ENCODE results near the gene DDIT3. TPM values are rescaled to one million over a fixed set of nuclear protein-coding genes. Genes with fewer than 3 reads are reported as not detected.
A peak's percentile ranks its signal among the peaks of the same experiment; 100 is the strongest.
"Not testable (repeated sequence)": the region's sequence is repeated elsewhere in the genome, so short reads cannot be mapped to it uniquely, and the experiment has no call there.

Gene DDIT3
- total RNA-seq, 1 donor from 2014 or later = 24.6 TPM

DNA sequence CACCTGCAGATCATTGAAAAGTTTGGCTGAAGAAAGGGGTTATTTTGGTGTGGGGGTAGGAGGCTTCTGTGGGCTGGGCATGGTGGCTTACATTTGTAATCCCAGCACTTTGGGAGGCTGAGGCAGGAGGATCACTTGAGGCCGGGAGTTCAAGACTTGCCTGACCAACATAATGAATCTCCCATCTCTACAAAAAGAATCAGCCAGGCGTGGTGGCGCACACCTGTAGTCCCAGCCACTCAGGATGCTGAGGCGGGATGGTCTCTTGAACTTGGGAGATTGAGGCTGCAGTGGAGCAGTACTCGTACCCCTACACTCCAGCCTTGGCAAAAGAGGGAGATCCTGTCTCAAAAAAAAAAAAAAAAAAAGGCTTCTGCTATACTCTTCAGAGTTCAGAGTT, 7.0 kb downstream of the DDIT3 start:
- no peak for DNase-seq (ENCODE audit: low spot score)

- no peak for DNase-seq (ENCODE audit: low spot score)
These were observed 7.6 kb downstream of the DDIT3 start for GRCh38 chr12:57512665-57513064.

GRCh38 chr12:57511588-57512325, 8.6 kb downstream of the DDIT3 start:
- no peak for DNase-seq (ENCODE audit: low spot score)

GRCh38 chr12:57511161-57511560, 9.2 kb downstream of the DDIT3 start:
- DNase-seq (ENCODE audit: low spot score) = no peak

- not testable (repeated sequence) for DNase-seq (ENCODE audit: low spot score)
These were observed 12.5 kb downstream of the DDIT3 start for GRCh38 chr12:57507796-57508195.

GRCh38 chr12:57506541-57506940, 13.8 kb downstream of the DDIT3 start:
- not testable (repeated sequence) for DNase-seq (ENCODE audit: low spot score)

DNA sequence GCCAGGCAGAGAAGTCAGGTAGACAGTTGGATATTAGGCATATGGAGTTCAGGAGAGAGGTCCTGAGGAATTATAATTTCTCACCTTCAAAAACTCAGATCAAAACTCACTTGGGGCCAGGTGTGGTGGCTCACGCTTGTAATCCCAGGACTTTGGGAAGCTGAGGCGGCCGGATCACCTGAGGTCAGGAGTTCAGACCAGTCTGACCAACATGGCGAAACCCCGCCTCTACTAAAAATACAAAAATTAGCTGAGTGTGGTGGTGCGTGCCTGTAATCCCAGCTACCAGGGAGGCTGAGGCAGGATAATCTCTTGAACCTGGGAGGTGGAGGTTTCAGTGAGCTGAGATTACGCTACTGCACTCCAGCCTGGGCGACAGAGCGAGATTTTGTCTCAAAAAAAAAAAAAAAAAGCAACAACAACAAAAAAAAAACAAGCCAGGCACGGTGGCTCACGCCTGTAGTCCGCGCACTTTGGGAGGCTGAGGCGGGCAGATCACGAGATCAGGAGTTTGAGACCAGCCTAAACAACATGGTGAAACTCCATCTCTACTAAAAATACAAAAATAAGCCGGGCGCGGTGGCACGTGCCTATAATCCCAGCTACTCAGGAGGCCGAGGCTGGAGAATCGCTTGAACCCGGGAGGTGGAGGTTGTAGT, 17.9 kb downstream of the DDIT3 start:
- not testable (repeated sequence) for DNase-seq (ENCODE audit: low spot score)

GRCh38 chr12:57500213-57500612, 20.1 kb downstream of the DDIT3 start:
- no peak for DNase-seq (ENCODE audit: low spot score)

- DNase-seq (ENCODE audit: low spot score) = no peak
These were observed 21.7 kb downstream of the DDIT3 start for GRCh38 chr12:57498571-57498970.

DNA sequence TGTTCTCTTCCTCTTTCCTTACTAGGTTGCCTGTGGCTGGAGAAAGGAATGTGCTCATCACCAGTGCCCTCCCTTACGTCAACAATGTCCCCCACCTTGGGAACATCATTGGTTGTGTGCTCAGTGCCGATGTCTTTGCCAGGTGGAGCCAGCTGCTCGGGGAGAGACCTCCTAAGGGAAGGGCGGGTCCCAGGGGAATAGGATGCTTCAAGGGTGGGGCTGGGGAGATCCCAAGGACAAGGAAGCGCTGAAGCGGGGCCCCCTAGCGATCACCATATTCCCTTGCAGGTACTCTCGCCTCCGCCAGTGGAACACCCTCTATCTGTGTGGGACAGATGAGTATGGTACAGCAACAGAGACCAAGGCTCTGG, 22.2 kb downstream of the DDIT3 start:
- no peak for DNase-seq (ENCODE audit: low spot score)

DNA sequence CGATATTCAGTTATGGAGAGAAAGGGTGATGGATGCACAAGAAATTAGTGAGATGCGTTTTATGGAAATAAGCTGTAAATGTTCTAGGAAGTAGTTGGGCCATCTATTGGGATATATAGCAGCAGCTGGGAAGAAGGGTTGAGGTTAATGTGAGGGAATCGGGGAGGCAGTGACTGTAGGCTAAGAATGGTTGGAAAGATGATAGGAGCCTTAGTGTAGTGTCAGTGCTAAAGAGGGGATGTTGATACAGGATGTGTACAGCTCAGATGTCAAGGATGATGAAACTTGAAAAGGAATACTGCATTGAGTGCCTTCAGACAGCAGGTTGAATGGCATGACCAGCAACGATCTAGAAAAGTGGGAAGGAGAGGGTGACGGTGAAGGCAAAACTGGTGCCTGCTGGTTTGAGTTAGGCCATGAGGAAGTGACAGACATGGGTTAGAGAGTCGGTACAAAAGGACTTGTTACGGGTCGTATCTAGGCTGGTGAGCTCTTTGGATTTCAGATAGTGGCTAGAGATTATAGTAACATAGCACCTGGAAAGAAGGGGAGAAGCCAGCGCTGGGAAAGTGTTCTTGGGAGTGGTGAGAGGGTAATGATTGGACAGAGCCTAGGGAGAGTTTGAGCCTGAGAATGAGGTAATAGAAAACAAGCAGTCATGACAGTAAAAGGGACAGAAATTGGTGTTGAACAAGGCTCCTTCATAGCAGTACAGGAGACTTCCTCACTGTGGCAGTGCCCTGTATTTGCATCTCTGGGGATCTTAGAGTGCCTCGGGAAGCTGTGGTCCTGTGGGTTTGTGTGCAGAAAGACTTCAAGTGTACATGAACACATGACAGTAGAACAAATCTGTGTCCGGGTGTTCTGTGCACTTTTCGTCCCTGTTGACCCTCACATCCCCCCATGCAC, 22.8 kb downstream of the DDIT3 start:
- DNase-seq (ENCODE audit: low spot score) = no peak

GRCh38 chr12:57496822-57497221, 23.5 kb downstream of the DDIT3 start:
- DNase-seq (ENCODE audit: low spot score) = no peak

- DNase-seq (ENCODE audit: low spot score) = not testable (repeated sequence)
These were observed 25.1 kb downstream of the DDIT3 start for GRCh38 chr12:57495051-57495701.

DNA sequence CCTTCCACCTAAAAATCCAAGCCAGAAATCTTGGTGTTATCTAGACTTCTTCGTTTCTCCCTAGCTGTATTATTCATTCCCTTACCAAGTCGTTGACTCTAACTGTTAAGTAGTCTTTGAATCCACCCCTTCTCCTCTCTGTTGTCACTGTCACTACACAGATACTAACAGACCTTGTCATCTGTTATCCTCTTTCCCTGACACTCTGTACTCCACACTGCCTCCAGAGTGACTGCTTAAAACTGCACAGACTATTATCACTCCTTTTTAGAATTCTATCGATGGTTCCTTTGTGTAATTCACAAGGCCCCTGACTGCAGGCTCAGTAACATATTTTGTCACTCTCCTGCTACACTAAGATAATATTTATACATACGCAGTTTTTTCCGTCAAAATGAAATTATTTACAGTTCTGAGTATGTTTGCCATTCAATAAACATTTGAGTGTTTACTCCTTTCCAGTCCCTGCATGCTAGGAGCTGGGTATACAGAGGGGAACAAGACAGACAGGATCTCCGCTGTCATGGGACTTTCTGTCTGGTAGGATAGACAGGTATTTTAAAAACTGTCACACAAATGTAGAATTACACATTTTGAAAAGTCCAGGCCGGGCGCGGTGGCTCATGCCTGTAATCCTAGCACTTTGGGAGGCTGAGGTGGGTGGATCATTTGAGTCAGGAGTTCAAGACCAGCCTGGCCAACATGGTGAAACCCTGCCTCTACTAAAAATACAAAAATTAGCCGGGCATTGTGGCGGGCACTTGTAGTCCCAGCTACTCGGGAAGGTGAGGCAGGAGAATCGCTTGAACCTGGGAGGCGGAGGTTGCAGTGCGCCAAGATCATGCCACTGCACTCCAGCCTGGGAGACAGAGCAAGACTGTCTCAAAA, 28.7 kb downstream of the DDIT3 start:
- no peak for DNase-seq (ENCODE audit: low spot score)

DNA sequence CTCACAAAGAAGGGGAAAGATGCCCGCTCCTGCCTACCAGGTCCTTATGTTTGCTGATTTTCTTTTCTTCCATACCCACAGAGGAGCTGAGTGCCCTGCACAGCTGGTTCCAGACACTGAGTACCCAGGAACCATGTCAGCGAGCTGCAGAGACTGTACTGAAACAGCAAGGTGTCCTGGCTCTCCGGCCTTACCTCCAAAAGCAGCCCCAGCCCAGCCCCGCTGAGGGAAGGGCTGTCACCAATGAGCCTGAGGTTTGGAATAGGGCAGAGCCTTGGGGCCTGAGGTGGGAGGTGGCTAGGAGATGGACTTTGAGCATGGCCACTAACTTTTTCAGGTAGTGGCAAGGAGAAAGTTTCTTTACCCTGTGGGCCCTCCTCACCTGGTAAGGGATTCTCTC, 30.2 kb downstream of the DDIT3 start:
- no peak for DNase-seq (ENCODE audit: low spot score)

DNA sequence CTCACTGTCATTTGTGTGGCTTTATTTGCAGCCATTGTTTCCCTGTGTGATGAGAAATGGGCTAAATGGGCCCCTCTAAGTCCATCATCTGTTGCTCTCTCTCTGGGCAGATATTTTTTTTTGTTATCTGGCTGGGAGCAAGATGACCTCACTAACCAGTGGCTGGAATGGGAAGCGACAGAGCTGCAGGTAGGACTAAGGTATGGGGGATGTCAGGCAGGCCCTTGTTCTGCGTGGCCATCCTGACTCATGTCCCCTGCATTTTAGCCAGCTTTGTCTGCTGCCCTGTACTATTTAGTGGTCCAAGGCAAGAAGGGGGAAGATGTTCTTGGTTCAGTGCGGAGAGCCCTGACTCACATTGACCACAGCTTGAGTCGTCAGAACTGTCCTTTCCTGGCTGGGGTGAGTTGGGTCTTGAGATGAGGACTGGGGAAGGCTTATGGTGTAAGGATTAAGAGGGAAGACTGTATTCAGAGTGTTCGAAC, 31.1 kb downstream of the DDIT3 start:
- DNase-seq (ENCODE audit: low spot score) = no peak

- no peak for DNase-seq (ENCODE audit: low spot score)
These were observed 31.7 kb downstream of the DDIT3 start for GRCh38 chr12:57488402-57489156.

- peak; percentile 96 for DNase-seq (ENCODE audit: low spot score)
These were observed 32.5 kb downstream of the DDIT3 start, which contains the start of gene MARS1 for GRCh38 chr12:57487597-57488401. Gene MARS1 (plus strand): TSS chr12:57488068. CDS start chr12:57488091, 23 bp downstream.

DNA sequence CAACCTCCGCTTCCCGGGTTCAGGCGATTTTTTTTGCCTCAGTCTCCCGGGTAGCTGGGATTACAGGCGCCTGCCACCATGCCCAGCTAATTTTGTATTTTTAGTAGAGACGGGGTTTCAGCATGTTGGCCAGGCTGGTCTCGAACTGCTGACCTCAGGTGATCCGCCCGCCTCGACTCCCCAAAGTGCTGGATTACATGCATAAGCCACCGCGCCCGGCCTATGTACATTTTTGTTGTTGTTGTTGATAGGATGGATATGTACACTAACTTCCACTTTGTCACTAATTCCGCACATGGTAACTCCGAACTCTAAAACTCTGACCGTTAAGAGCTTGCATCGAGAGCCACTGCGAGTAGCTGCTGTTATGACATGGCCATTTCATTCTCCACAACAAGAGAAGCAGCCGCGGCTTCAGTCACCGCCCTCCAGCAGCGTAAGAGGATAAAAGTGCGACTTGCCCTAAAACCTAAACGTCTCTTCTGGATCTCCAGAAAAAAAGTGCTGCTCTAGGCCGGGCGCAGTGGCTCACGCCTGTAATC, 33.2 kb downstream of the DDIT3 start:
- no peak for DNase-seq (ENCODE audit: low spot score)
